ENCODE results near the gene ZNF330.

DNA sequence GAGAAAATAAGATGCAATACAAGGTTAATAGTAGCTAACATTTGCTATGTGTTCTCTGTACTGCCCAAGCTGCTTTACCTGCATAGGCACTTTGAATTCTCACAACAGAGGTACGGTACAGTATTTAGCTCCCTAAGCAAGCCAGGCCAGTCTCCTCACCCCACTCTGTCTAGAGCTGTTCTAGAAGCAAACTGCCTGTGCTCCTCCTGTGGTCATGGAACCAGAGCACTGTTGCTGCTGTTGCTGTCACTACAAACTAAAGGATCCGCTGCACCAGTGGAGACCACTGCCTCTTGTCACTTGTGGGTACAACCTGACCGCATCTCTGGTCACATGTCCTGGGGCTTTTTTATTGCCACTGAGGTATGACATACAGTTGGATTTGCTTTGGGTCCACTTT is 19.6 kb downstream of the ZNF330 start:
- TF ChIP-seq CTCF (IDR thresholded peaks at IDR 0.05), result no peak
- no peak for TF ChIP-seq POLR2A (IDR thresholded peaks at IDR 0.05)
- no peak for TF ChIP-seq POLR2AphosphoS5 (IDR thresholded peaks at IDR 0.05; ENCODE audit: insufficient read depth in 1 of 2, low read depth in 1 of 2)

All from vagina (tissue), 2 donors.